Stimulated activated CD8-positive, alpha-beta memory T cell treated with anti-CD3 and anti-CD28 coated beads, Interleukin-15, amount 100 ng/mL, for 1 hour (primary cell): ENCODE results near the gene DEPDC5.
"Not testable (repeated sequence)": the region's sequence is repeated elsewhere in the genome, so short reads cannot be mapped to it uniquely, and the experiment has no call there.

Source experiments
- DNase-seq: peaks from one replicate; pipeline ENCODE4 v3.0.0-alpha.2; 2020; ENCODE audit warnings: low read depth

Gene DEPDC5

DNA sequence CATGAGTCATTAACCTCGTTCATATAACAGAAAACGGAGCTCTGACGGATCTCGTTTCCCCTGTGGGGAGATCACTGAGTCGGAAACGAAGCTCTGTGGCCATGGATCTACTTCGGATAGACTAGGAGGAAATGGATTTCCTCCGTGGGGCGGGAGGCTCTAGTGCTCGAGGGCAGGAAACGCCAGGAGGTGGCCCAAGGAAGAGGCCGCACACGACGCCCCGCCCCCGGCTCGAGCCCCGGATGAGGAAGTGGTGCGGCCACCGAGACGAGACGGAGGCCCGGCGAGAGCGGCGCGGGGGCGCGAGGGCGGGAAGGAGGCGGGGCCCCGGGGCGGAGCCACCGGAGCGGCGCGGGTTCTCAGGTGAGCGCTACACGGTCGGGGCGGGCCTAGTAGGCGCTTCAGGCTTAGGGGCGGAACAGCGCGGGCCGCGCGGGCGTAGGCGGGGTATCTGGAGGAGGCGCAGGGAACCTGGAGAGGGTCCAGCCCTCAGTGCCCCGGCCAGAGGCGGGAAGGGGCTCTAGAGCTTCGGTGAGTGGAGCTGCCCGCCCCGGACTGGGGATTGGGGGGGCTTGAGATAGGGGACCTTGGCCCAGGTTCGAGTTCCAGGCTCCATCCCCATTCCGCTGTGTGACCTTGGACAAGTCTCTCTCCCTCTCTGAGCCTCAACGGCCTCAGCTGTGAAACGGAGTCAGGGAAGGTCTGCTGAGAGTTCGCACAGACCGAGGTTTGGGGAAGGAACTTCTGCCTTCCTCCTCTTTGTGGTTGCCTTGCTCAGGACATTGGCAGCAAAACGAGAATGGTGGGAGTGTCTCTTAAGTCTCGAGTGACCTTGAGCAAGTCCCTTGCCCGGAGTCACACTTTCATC lies at the start of gene DEPDC5:
Gene DEPDC5 (plus strand): TSS at position 386 of the 868 bp plus-strand sequence. CDS start 903 bp downstream, outside the sequence.
- peak; percentile 90 for DNase-seq

GRCh38 chr22:31707519-31707918 lies 46.3 kb upstream of the DEPDC5 start:
- no peak for DNase-seq

- DNase-seq = not testable (repeated sequence)
Measured at GRCh38 chr22:31711226-31711625, 42.6 kb upstream of the DEPDC5 start.

DNA sequence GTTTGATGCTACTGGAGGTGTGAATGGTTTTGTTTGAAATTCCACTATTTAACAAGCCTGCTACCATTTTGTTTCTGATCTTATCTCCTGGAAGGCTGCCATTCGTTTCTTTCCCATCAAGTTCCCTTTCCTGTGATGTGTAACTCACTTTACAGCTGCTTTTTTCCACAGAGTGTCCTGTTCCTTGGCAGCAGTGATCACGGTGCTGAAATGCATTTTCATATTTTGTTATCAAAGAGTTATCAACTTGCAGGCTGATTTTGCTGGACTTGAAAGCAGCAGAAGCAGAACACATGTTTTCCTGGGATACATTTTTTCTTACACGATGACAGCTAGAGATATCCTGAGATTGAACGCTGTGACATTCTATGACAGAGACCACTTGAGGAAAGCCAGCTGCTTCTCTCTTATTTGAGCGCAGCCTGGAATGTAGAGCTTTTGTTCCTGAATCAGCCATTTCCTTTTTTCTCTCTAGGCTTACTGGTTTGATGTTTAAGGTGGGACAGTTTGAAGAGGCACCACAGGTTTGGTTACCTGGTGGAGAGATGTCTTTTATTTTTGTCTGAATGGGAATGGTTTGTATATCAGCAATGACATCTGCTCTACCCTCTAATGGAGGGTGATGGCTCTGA lies 38.6 kb upstream of the DEPDC5 start:
- no peak for DNase-seq

- no peak for DNase-seq
Measured at GRCh38 chr22:31719850-31720471, 33.9 kb upstream of the DEPDC5 start.

GRCh38 chr22:31723723-31724122 lies 30.1 kb upstream of the DEPDC5 start:
- no peak for DNase-seq

GRCh38 chr22:31726692-31727091 lies 27.1 kb upstream of the DEPDC5 start:
- no peak for DNase-seq

DNA sequence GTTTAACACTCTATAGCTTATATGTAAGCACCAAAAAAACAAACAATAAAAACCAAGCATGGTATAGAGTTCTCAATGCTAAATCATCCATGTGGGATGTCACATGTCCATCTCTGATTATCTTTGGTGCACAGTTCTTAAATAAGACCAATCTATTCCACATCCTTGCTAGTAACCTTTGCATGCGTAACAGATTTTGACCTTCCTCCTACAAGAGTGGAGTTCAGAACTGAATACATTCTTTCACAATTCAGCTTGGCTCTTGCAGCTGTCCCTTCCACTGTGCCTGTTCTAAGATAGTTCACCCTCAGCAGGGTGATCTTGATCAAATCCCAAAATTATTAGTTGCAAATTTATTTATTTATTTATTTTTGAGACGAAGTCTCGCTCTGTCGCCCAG lies 25.0 kb upstream of the DEPDC5 start:
- DNase-seq = no peak

DNA sequence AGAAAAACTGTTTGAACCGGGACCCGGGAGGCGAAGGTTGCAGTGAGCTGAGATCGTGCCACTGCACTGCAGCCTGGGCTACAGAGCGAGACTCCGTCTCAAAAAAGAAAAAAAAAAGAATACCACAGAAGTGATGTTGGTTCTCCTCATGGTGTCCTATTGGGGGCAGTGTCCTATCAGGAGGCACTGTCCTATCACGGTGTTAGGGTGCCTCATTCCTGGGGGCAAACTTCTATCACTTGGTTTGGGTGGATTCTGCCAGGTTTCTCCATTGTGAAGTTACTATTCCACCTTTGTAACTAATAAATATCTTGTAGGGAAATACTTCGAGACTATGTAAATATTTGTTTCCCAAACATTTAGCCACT lies 23.5 kb upstream of the DEPDC5 start:
- DNase-seq = no peak

DNA sequence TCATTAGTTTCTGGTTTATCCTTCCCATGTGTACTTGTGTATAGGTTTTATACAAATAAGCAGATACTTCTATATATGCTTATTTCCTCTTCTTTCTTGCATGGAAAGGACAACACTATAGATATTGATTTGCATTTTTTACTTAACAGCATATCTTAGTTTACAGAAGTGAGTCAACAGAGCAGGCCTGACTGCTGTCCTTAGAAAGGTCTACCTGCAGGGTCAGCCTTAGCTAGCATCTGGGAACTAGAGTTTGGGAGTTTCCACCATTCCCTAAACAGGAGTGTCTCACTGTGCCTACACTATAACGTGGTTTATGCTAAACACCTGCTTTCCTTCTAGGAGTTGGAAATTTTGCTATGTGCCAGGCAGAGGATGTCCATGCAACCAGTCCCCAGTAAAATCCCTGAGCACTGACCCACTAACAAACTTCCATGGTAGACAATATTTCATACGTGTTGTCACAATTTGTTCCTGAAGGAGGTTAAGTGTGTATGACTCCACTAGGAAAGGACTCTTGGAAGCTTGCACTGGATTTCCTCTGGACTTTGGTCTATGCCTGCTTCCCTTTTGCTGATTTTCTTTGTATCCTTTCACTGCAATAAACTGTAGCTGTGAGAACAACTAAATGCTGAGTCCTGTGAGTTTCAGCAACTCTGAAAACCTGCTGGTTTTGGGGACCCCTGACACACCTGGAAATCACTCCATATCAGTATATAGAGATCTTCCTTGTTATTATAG lies 21.6 kb upstream of the DEPDC5 start:
- DNase-seq = no peak

DNA sequence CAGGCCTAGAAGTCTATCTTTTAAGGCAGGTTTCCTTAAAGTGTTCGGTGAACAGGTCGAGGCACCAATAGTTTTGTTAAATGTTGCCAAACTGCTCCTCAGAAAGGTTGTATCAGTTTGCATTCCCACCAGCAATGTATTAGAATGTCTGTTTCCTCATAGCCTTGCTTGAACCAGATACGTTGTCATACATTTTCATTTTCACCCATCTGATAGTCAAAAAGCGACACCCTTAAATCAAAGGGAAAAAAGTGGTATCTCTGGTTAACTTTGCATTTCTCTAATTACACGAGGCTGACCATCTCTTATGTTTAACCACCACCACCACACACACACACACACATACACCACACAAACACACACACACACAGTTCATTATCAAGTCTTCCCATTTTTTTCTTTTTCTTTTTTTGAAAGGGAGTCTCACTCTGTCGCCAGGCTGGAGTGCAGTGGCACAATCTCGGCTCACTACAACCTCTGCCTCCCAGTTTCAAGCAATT lies 20.2 kb upstream of the DEPDC5 start:
- DNase-seq = no peak

- no peak for DNase-seq
Measured at GRCh38 chr22:31734512-31734911, 19.3 kb upstream of the DEPDC5 start.

- DNase-seq = no peak
Measured at GRCh38 chr22:31736458-31736857, 17.4 kb upstream of the DEPDC5 start.

- DNase-seq = no peak
Measured at GRCh38 chr22:31737932-31738331, 15.9 kb upstream of the DEPDC5 start.

DNA sequence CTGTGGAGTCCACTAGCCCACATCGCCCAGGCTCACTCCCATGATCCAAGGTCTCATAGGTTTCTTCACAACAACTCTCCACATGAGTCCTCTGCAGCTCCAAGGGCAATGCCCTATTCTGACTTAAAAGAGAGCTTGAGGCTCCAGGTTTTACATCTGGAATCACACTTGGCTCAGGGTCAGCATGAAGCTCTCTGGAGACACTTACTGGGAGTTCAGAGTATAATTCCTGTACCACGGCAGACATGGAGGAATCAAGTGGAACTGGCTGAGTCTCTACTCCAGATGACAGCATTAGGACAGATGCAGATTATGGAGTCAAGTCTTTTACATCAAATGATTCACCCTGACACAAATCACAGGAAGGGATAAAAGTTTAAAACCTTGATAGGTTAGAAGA lies 15.3 kb upstream of the DEPDC5 start:
- no peak for DNase-seq

DNA sequence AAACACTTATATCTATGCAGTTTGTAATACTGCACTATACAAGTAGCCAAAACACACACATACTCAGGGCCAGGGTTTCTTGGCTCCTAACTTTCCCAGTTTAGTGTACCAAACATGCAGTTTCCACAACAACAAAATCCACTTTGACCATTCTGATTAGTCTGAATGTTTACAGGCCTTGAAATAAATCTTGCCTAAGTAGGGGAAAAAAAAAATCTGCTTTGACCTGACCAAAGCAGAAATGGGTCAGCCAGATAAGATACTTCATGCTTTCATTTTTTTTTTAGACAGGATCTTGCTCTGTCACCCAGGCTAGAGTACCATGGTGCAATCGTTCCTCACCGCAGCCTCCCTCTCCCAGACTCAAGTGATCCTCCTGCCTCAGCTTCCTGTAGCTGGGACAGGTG lies 14.0 kb upstream of the DEPDC5 start:
- no peak for DNase-seq

DNA sequence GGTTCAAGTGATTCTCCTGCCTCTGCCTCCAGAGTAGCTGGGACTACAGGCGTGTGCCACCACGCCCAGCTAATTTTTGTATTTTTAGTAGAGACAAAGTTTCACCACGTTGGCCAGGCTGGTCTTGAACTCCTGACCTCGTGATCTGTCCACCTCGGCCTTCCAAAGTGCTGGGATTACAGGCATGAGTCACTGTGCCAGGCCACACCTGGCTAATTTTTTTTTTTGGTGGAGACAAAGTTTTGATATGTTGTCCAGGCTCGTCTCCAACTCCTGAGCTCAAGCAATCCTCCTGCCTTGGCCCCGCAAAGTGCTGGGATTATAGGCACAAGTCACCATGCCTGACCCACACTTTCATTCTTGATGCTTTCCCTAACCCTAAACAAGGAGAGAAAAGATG lies 13.5 kb upstream of the DEPDC5 start:
- not testable (repeated sequence) for DNase-seq

GRCh38 chr22:31742115-31742514 lies 11.7 kb upstream of the DEPDC5 start:
- DNase-seq = no peak

- no peak for DNase-seq
Measured at GRCh38 chr22:31742682-31743081, 11.1 kb upstream of the DEPDC5 start.

DNA sequence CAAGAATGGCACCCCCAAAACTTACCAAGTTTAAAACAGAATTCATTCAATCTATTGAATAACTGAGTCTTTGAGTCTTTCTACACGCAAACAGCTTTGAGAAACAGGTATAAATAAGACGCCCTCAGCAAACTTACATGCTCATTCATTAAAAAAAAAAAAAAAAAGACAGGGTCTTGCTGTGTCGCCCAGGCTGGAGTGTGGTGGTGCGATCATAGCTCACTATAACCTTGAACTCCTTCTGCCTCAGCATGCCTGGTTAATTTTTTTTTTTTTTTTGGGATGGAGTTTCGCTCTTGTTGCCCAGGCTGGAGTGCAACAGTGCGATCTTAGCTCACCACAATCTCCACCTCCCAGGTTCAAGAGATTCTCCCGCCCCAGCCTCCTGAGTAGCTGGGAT lies 9.9 kb upstream of the DEPDC5 start:
- DNase-seq = no peak

- DNase-seq = no peak
Measured at GRCh38 chr22:31747441-31747840, 6.4 kb upstream of the DEPDC5 start.

GRCh38 chr22:31748490-31748889 lies 5.3 kb upstream of the DEPDC5 start:
- no peak for DNase-seq
